Endothelial cell of umbilical vein (primary cell): ENCODE data around the gene PAPPA. TPM values are rescaled to one million over a fixed set of nuclear protein-coding genes. Genes with fewer than 3 reads are reported as not detected.

ENCODE experiments used
- BruUV-seq: library from RNA; stranded (reverse); fragments of 400-500 nt; replicated peaks from 2 replicates; lab custom pipeline; 2021; lab: Mats Ljungman, UMichigan
- CTCF ChIA-PET: fragments of 300-600, 350-600 bp; sonication (Branson Sonifier 250); formaldehyde crosslinking; loops from one replicate; lab custom pipeline; 2021; ENCODE audit warnings: antibody characterized with exemption, inconsistent platforms; lab: Charles Lee
- POLR2A ChIA-PET: fragments of 300-600, 350-600 bp; sonication (Branson Sonifier 250); formaldehyde crosslinking; loops from one replicate; lab custom pipeline; 2021; ENCODE audit warnings: antibody characterized with exemption, inconsistent platforms; lab: Charles Lee
- DNase-seq: peaks from one replicate; pipeline ENCODE4 v3.0.0-alpha.2; 2011; ENCODE audit warnings: low read depth, low spot score
- FAIRE-seq: peaks from 2 replicates; lab custom pipeline; 2011; peaks lifted over from hg19 to GRCh38; lab: Jason Lieb, UNC
- H2AFZ ChIP-seq: 2 replicates; pipeline ENCODE4 v1.6.0; 2012; ENCODE audit warnings: low read depth, low read length, control low read depth, inconsistent platforms
- H3K27ac ChIP-seq: 2 replicates; pipeline ENCODE4 v1.5.1; 2011; ENCODE audit warnings: low read depth, mild to moderate bottlenecking, control low read depth, low read length, moderate library complexity; ENCODE audit not compliant: insufficient read depth
- H3K27me3 ChIP-seq, 2 experiments: 2 replicates each; pipeline versions ENCODE4 v1.6.0 to v1.6.1; 2011; ENCODE audit warnings: low read length in 2 of 2, mixed read lengths in 1 of 2; ENCODE audit not compliant: control insufficient read depth in 2 of 2, insufficient read depth in 2 of 2
- H3K36me3 ChIP-seq, 2 experiments: 2 replicates in 1 of 2; 3 replicates in 1 of 2; pipeline ENCODE4 v1.5.1; 2011; ENCODE audit warnings: low read length in 2 of 2, mild to moderate bottlenecking in 1 of 2, moderate library complexity in 1 of 2; ENCODE audit not compliant: control insufficient read depth in 2 of 2, insufficient read depth in 2 of 2; ENCODE audit errors: extremely low read depth in 1 of 2
- H3K4me1 ChIP-seq: 3 replicates; pipeline ENCODE4 v1.5.1; 2011; ENCODE audit warnings: mild to moderate bottlenecking, low read length; ENCODE audit not compliant: control insufficient read depth, insufficient read depth; ENCODE audit errors: extremely low read depth
- H3K4me2 ChIP-seq: 2 replicates; pipeline ENCODE4 v1.6.1; 2011; ENCODE audit warnings: low read length, control low read depth, mixed read lengths; ENCODE audit not compliant: insufficient read depth
- H3K4me3 ChIP-seq, 3 experiments: fragments of 200-600 bp in 1 of 3; sonication (generic), shearing (Covaris generic) in 1 of 3; replicated peaks in 1 of 3; 2 replicates each; pipeline ENCODE4 v1.5.1; 2011 to 2016; ENCODE audit warnings: control low read depth in 3 of 3, low read length in 3 of 3, mild to moderate bottlenecking in 2 of 3, inconsistent platforms in 1 of 3, low read depth in 1 of 3, moderate library complexity in 1 of 3; ENCODE audit not compliant: insufficient read depth in 1 of 3
- H3K79me2 ChIP-seq: 2 replicates; pipeline ENCODE4 v1.6.0; 2012; ENCODE audit warnings: low read length, inconsistent platforms; ENCODE audit not compliant: control insufficient read depth, insufficient read depth
- H3K9ac ChIP-seq: replicated peaks from 2 replicates; pipeline ENCODE3; 2011; ENCODE audit warnings: low read length, control low read depth; ENCODE audit not compliant: insufficient read depth; ENCODE audit errors: extremely low read depth
- H3K9me1 ChIP-seq: replicated peaks from 3 replicates; pipeline ENCODE4 v1.6.0; 2011; ENCODE audit warnings: mild to moderate bottlenecking, low read length; ENCODE audit not compliant: control insufficient read depth, insufficient read depth; ENCODE audit errors: extremely low read depth
- H3K9me3 ChIP-seq: replicated peaks from 2 replicates; pipeline ENCODE4 v1.5.1; 2012; ENCODE audit warnings: low read length, inconsistent platforms; ENCODE audit not compliant: control insufficient read depth, insufficient read depth
- H4K20me1 ChIP-seq: replicated peaks from 2 replicates; pipeline ENCODE3; 2011; ENCODE audit warnings: mild to moderate bottlenecking, low read length; ENCODE audit not compliant: control insufficient read depth, insufficient read depth; ENCODE audit errors: extremely low read depth
- EZH2 ChIP-seq: IDR thresholded peaks from 2 replicates; pipeline ENCODE4 v1.6.1; 2012; ENCODE audit warnings: borderline replicate concordance, low read depth, mild to moderate bottlenecking, moderate library complexity, low read length, inconsistent platforms; ENCODE audit not compliant: severe bottlenecking
- FOS ChIP-seq: IDR thresholded peaks from 2 replicates; pipeline ENCODE4 v1.6.1; 2011; ENCODE audit warnings: mild to moderate bottlenecking, low read length, moderate library complexity, borderline replicate concordance; ENCODE audit not compliant: insufficient read depth
- GATA2 ChIP-seq: IDR thresholded peaks from 2 replicates; pipeline ENCODE4 v1.7.0; 2011; ENCODE audit warnings: low read depth, mild to moderate bottlenecking, moderate library complexity, mixed read lengths, low read length; ENCODE audit not compliant: insufficient read length, insufficient read depth
- JUN ChIP-seq: IDR thresholded peaks from 2 replicates; pipeline ENCODE4 v1.6.1; 2011; ENCODE audit warnings: borderline replicate concordance, low read depth; ENCODE audit not compliant: insufficient read length, insufficient read depth
- MYC ChIP-seq: IDR thresholded peaks from one replicate; pipeline ENCODE4 v1.6.1; 2011; ENCODE audit warnings: mild to moderate bottlenecking, low read depth, low read length
- POLR2A ChIP-seq: IDR thresholded peaks from 2 replicates; pipeline ENCODE4 v1.6.1; 2012; ENCODE audit warnings: low read depth, mild to moderate bottlenecking, control low read depth, low read length
- dilution Hi-C: fragments of 300-500 bp; cut with MboI; formaldehyde crosslinking; loops from one replicate; pipeline ENCODE4 v1.15.0; 2019; ENCODE audit warnings: low sequenced_read_pairs; ENCODE audit not compliant: extremely low pct_ligation_motif_present
- intact Hi-C: fragments of 100-400 bp; cut with micrococcal nuclease; formaldehyde crosslinking; loops from one replicate; pipeline ENCODE4 v1.10.0; 2022
- polyA plus RNA-seq, 4 experiments: library from polyadenylated mRNA; depleted of rRNA in 3 of 4; stranded (reverse) in 3 of 4; unstranded in 1 of 4; fragments of >200 nt; gene quantifications; 2 replicates each; pipeline versions ENCODE4 v1.2.1 to v1.2.3, GENCODE V29; 2011 to 2012; ENCODE audit warnings: missing spikeins in 1 of 4
- total RNA-seq: library from RNA; stranded (reverse); gene quantifications from 2 replicates; pipeline ENCODE4 v1.2.3, GENCODE V29; 2021
- TF ChIP-seq, protein P1 (sequence below): IDR thresholded peaks from 2 replicates; pipeline ENCODE4 v1.6.1; 2011; ENCODE audit not compliant: insufficient read depth, insufficient read length
- TF ChIP-seq, protein P2 (sequence below), 2 donors: IDR thresholded peaks; 1 replicate in 1 of 2; 2 replicates in 1 of 2; pipeline ENCODE4 v1.5.1; 2011; ENCODE audit warnings: low read length in 2 of 2, mild to moderate bottlenecking in 2 of 2, moderate library complexity in 2 of 2, control low read depth in 1 of 2, inconsistent platforms in 1 of 2, low read depth in 1 of 2; ENCODE audit not compliant: insufficient read depth in 1 of 2; ENCODE audit errors: extremely low read depth in 1 of 2

PAPPA gene
- total and polyA plus RNA-seq, 2 donors (not counting 3 experiments of a cell fraction or from before 2014, with no cell fraction given) = 0.13 to 0.41 TPM

GRCh38 chr9:116282597-116282996 is 129.0 kb downstream of the PAPPA start:
- no TSS peak for BruUV-seq
- Histone ChIP-seq H3K4me2 (no peak overlapping the region), H2AFZ (no peak overlapping the region), H3K9me3 (no peaks in the 10 kb centered on the region), H3K27ac (no peak overlapping the region), H3K9ac (no peak overlapping the region), H3K4me3 (no peak overlapping the region), H3K36me3 (no peaks in the 10 kb centered on the region), H3K9me1 (no peaks in the 10 kb centered on the region), H3K27me3 (no peaks in the 10 kb centered on the region), H3K79me2 (no peaks in the 10 kb centered on the region), H4K20me1 (no peaks in the 10 kb centered on the region), H3K4me1 (peaks cover 3% of the 10 kb centered on the region)
- intact Hi-C loops = no loop called here
- FAIRE-seq (no peak), DNase-seq (no peak)
- CTCF ChIA-PET = no interaction called here
- dilution Hi-C loops = no loop called here
- no peak for TF ChIP-seq JUN
- TF ChIP-seq POLR2A = no peak
- TF ChIP-seq, protein P1, sequence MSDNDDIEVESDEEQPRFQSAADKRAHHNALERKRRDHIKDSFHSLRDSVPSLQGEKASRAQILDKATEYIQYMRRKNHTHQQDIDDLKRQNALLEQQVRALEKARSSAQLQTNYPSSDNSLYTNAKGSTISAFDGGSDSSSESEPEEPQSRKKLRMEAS = no peak
- no peak for TF ChIP-seq FOS
- no peak for TF ChIP-seq MYC
- TF ChIP-seq GATA2 = no peak
- TF ChIP-seq, protein P2, sequence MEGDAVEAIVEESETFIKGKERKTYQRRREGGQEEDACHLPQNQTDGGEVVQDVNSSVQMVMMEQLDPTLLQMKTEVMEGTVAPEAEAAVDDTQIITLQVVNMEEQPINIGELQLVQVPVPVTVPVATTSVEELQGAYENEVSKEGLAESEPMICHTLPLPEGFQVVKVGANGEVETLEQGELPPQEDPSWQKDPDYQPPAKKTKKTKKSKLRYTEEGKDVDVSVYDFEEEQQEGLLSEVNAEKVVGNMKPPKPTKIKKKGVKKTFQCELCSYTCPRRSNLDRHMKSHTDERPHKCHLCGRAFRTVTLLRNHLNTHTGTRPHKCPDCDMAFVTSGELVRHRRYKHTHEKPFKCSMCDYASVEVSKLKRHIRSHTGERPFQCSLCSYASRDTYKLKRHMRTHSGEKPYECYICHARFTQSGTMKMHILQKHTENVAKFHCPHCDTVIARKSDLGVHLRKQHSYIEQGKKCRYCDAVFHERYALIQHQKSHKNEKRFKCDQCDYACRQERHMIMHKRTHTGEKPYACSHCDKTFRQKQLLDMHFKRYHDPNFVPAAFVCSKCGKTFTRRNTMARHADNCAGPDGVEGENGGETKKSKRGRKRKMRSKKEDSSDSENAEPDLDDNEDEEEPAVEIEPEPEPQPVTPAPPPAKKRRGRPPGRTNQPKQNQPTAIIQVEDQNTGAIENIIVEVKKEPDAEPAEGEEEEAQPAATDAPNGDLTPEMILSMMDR (IDR thresholded peaks at IDR 0.05; ENCODE audit: extremely low read depth in 1 of 2, insufficient read depth in 1 of 2, low read depth in 1 of 2, low read length in 2 of 2) = no peak
- no peak for TF ChIP-seq EZH2
- POLR2A ChIA-PET = no interaction called here
